Muscle layer of colon (tissue), 2 donors: ENCODE measurements around the gene UVRAG.
"Not testable (repeated sequence)": the region's sequence is repeated elsewhere in the genome, so short reads cannot be mapped to it uniquely, and the experiment has no call there.

ENCODE experiments used
- H3K27ac ChIP-seq: one replicate; pipeline ENCODE4 v1.7.0; 2013; ENCODE audit warnings: low read depth, mild to moderate bottlenecking, low read length, moderate library complexity
- H3K27me3 ChIP-seq, 2 donors: one replicate each; pipeline ENCODE4 v1.7.0; 2013; ENCODE audit warnings: low read length in 2 of 2, mild to moderate bottlenecking in 2 of 2; ENCODE audit not compliant: insufficient read depth in 2 of 2, control insufficient read depth in 1 of 2
- H3K36me3 ChIP-seq: one replicate; pipeline ENCODE4 v1.7.0; 2013; ENCODE audit warnings: mild to moderate bottlenecking, low read length; ENCODE audit not compliant: insufficient read depth
- H3K4me1 ChIP-seq: one replicate; pipeline ENCODE4 v1.7.0; 2013; ENCODE audit warnings: mild to moderate bottlenecking, low read length; ENCODE audit not compliant: insufficient read depth
- H3K4me3 ChIP-seq, 2 donors: one replicate each; pipeline ENCODE4 v1.7.0; 2013; ENCODE audit warnings: low read length in 2 of 2, low read depth in 1 of 2, mild to moderate bottlenecking in 1 of 2, moderate library complexity in 1 of 2
- H3K9ac ChIP-seq: one replicate; pipeline ENCODE4 v1.7.0; 2013; ENCODE audit warnings: low read length
- H3K9me3 ChIP-seq: one replicate; pipeline ENCODE4 v1.7.0; 2013; ENCODE audit warnings: mild to moderate bottlenecking, low read length
- donor health status: abdominal sarcoma.
- donor health status: Adenocarcinoma of cecum.

The UVRAG gene

DNA sequence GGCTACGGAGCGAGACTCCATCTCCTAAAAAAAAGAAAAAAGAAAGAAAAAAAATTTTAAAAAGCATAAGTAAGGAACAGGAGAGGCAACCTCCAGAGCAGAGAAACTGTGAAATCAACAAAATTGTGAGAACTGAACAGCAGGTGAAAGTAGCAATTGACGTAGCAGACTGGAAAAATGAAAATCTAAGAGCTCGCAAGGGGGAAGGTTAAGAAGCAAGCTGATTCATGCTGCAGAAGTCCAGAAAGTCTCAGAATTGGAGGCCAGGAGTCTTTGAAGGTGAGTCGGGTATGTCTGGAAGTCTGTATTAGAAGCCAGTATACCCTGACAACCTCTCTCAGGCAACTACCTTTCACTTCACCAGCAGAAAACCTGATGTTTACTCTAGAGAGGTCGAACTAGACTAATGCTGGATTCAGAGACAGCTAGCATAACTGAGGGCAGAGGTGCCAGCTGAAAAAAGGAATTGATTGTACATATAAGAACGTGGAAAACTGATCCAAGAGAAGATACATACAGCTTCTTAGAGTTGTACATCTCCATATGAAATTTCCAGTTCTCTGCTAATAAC lies 229.8 kb downstream of the UVRAG start:
- no peak overlapping the region for H3K9ac ChIP-seq
- H3K9me3 ChIP-seq, result no peaks in the 10 kb centered on the region
- no peaks in the 10 kb centered on the region for H3K36me3 ChIP-seq
- H3K4me1 ChIP-seq, result no peaks in the 10 kb centered on the region
- H3K27me3 ChIP-seq, result no peaks in the 10 kb centered on the region
- no peak overlapping the region for H3K4me3 ChIP-seq
- no peak overlapping the region for H3K27ac ChIP-seq

DNA sequence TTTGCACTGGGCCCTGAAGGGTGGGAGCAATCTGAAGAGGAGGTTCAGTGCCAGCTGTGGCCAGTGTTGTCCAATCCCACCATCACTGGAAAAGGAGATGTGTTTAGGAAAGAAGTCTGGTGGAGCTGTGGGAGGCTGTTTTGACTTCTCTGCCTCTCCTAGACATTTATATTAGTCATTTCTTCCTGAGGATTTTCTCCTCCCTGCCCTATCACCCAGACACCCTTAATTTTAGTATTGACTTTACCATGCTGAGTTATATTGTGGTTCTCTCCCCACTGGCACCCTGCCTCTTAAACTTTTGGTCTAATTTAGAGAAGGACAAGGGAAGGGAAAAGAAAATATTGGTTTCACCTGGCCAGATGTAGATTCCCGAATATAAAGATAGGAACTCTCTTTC lies 232.2 kb downstream of the UVRAG start:
- no peaks in the 10 kb centered on the region for H3K4me1 ChIP-seq
- H3K27ac ChIP-seq, result no peak overlapping the region
- no peaks in the 10 kb centered on the region for H3K9me3 ChIP-seq
- no peak overlapping the region for H3K4me3 ChIP-seq
- no peaks in the 10 kb centered on the region for H3K27me3 ChIP-seq
- no peaks in the 10 kb centered on the region for H3K36me3 ChIP-seq
- H3K9ac ChIP-seq, result no peak overlapping the region

DNA sequence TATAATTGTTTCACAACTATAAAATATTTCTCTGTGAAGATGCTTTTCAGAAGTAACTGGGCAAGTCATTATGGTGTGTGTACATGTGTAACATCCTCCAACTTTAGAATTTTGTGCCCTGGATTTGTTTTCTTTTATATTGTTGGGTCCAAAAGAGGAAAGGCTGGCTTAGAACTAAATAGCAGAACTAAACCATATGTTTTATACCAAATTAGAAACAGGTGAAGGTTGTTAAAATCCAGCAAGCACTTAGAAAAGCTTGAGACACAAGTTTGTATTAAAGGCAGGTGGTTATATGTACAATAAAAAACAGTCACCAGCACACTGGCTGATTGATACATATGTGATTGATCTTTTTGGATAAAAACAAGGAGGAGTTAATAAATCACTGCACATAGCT lies 232.8 kb downstream of the UVRAG start:
- Histone ChIP-seq H3K4me3 (no peak overlapping the region), H3K27ac (no peak overlapping the region), H3K36me3 (no peaks in the 10 kb centered on the region), H3K9ac (no peak overlapping the region), H3K4me1 (no peaks in the 10 kb centered on the region), H3K27me3 (no peaks in the 10 kb centered on the region), H3K9me3 (no peaks in the 10 kb centered on the region)

DNA sequence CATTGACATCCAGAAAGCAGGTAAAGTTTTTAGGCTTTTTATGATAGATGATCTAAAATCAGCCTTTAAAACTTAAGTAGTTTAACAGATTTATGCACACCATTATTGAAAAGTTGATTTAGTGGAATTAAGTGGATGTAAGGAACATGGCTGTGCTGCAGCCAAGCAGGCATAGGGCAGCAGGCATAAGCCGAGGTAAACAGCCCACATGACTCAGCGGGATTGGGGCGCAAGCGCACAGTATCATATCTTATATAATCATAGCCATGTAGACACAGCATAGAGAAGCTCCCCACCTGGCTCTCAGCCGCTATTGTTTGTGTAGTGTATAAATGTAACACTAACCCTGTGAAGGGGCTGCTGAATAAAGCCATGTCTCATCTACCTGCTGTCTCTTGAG lies 233.8 kb downstream of the UVRAG start:
- no peaks in the 10 kb centered on the region for H3K36me3 ChIP-seq
- no peak overlapping the region for H3K9ac ChIP-seq
- H3K27ac ChIP-seq, result no peak overlapping the region
- no peak overlapping the region for H3K4me3 ChIP-seq
- H3K9me3 ChIP-seq, result no peaks in the 10 kb centered on the region
- H3K27me3 ChIP-seq, result no peaks in the 10 kb centered on the region
- no peaks in the 10 kb centered on the region for H3K4me1 ChIP-seq

DNA sequence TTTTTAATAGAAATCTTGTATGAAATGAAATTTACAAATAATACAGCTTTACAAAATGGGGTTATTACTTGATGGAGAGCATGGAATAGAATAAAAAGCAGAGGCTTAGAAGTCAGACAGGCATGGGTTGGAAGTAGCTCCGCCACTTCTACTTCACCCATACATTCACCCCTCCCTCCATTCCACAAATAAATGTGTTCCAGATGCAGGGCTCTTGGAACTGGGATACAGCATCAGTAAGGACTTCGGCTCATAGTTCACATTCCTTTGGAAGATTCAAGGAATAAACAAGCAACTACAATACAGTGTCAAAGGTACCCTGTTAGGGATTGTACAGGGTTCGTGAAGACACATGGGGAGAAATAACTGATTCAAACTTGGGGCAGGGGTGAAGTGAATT lies 234.5 kb downstream of the UVRAG start:
- no peak overlapping the region for H3K27ac ChIP-seq
- no peaks in the 10 kb centered on the region for H3K9me3 ChIP-seq
- no peak overlapping the region for H3K4me3 ChIP-seq
- no peak overlapping the region for H3K9ac ChIP-seq
- H3K36me3 ChIP-seq, result no peaks in the 10 kb centered on the region
- no peaks in the 10 kb centered on the region for H3K27me3 ChIP-seq
- no peaks in the 10 kb centered on the region for H3K4me1 ChIP-seq

DNA sequence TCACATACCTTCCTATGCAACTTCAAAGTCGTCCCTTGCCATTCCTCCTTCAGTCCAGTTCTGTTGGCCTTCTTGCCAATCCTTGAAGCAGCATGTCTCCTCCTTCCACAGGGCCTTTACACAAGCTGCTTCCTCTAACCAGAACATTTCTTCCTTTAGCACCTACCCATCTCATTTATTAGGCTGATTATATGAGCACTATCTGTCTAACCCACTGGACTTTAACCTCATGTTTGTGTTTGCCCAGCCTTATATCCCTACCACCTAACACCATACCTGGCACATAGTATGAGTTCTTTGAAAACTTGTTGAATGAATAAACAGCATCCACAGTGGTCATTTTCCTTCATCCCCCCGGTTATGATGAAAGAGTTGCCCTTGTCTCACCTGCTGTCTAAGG lies 236.9 kb downstream of the UVRAG start:
- no peaks in the 10 kb centered on the region for H3K27me3 ChIP-seq
- no peak overlapping the region for H3K27ac ChIP-seq
- no peak overlapping the region for H3K9ac ChIP-seq
- H3K9me3 ChIP-seq, result no peaks in the 10 kb centered on the region
- H3K4me3 ChIP-seq, result no peak overlapping the region
- no peaks in the 10 kb centered on the region for H3K36me3 ChIP-seq
- no peaks in the 10 kb centered on the region for H3K4me1 ChIP-seq

DNA sequence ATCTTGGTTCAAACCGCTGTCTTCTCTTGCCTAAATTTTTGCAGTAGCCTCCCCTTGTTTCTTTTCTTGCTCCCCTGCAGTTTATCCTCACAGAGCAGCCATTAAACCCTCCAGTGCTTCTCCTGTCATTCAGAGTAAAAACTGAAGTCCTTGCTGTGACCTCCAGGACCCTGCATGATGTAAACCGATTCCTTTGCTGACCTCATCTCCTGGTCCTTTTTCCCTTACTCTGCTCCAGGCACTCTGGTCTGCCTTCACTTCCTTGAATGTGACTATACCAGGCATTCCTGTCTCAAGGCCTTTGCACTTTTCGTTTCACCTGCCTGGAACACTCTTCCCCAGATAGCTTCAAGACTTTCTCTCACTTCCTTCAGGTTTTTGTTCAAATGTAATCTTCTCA lies 239.3 kb downstream of the UVRAG start:
- Histone ChIP-seq H3K36me3 (no peaks in the 10 kb centered on the region), H3K4me1 (no peaks in the 10 kb centered on the region), H3K4me3 (no peak overlapping the region), H3K27ac (no peak overlapping the region), H3K9ac (no peak overlapping the region), H3K9me3 (no peaks in the 10 kb centered on the region), H3K27me3 (no peaks in the 10 kb centered on the region)

DNA sequence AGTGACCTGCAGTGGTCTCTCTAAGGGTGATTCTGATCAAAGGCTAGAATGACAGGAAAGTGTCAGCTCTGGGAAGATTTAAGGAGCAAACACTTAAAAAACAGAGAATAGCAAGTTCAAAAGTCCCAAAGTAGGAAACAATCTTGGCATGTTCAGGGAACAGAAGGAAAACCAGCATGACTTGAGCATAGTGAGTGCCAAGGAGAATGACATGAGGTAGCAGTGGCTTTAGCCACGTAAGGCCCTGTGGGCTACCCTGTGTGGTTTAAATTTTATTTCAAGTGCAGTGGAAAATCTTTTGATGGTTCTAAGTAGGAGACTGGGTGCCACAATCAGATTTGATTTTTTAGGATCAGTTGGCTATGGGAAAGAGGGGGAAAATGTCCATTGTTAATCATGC lies 241.9 kb downstream of the UVRAG start:
- Histone ChIP-seq H3K4me3 (no peak overlapping the region), H3K4me1 (no peaks in the 10 kb centered on the region), H3K9me3 (no peaks in the 10 kb centered on the region), H3K36me3 (no peaks in the 10 kb centered on the region), H3K27ac (no peak overlapping the region), H3K27me3 (no peaks in the 10 kb centered on the region), H3K9ac (no peak overlapping the region)

DNA sequence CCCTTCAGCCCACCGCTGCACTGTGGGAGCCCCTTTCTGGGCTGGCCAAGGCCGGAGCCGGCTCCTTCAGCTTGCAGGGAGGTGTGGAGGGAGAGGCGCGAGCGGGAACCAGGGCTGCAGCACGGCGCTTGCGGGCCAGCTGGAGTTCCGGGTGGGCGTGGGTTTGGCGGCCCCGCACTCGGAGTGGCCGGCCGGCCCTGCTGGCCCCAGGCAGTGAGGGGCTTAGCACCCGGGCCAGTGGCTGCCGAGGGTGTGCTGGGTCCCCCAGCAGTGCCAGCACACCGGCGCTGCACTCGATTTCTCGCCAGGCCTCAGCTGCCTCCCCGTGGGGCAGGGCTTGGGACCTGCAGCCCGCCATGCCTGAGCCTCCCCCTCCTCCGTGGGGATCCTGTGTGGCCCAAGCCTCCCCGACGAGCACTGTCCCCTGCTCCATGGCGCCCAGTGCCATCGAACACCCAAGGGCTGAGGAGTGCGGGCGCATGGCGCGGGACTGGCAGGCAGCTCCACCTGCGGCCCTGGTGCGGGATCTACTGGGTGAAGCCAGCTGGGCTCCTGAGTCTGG lies 245.5 kb downstream of the UVRAG start:
- not testable (repeated sequence) for H3K9ac ChIP-seq, H3K9me3 ChIP-seq, H3K4me1 ChIP-seq, H3K36me3 ChIP-seq, H3K27me3 ChIP-seq, H3K27ac ChIP-seq, H3K4me3 ChIP-seq

DNA sequence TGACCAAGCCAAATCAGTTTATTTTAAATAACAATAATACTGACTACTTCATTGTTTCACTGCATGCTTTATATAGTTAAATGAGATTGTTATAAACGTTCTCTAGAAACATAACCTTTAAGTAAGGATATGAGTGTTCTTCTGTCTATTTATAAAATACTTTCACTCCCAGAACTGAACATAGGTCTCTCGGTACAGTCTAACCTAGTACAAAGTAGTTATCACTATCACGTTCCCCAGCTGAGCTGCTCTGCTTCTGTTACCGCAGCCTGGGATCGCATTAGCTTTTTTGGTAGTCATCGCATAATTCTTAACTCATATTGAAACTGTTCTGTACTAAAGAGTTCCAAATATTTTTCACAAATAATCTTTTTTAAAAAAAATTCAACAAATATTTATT lies 247.7 kb downstream of the UVRAG start:
- peaks cover 8% of the 10 kb centered on the region for H3K36me3 ChIP-seq
- H3K27ac ChIP-seq, result no peak overlapping the region
- H3K9ac ChIP-seq, result no peak overlapping the region
- H3K9me3 ChIP-seq, result no peaks in the 10 kb centered on the region
- H3K27me3 ChIP-seq, result no peaks in the 10 kb centered on the region
- H3K4me1 ChIP-seq, result no peaks in the 10 kb centered on the region
- no peak overlapping the region for H3K4me3 ChIP-seq

DNA sequence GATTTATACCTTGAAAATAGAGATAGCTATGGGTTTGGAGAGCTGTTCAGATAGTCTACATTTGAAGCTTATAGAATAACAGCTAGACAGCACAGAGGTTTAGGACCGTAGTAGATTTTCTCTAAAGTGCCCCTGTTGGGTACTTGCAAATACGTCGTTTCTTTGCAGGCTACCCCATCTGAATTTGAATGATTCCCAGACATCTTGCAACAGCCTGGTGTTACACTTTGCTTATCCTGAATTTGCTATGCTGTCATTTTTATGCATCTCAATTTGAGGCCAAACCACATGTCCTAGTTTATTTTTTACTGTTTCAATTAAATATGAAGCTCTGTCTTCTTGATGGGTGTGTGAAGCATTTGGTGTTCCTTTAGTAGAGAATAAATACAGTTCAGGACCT lies 249.2 kb downstream of the UVRAG start:
- no peak overlapping the region for H3K4me3 ChIP-seq

DNA sequence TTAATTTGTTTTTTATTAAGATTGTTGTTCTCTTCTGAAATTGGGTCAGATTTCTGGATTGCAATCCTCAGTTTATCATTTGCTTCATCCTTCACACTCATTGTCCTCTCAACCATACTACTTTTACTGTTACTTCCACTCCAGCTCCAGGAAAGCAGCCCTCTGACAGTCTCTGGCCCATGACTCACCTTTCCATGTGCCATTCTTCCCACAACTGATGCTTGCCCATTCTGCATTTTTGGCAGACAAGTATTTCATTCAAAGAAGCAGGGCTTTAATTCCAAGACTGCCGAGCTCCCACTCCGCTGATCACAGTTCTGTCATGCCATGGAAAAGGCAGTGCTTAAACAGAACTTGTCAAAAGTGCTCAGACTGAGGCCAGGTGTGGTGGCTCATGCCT lies 252.1 kb downstream of the UVRAG start:
- Histone ChIP-seq H3K9me3 (no peaks in the 10 kb centered on the region), H3K27ac (no peak overlapping the region), H3K36me3 (peaks cover 8% of the 10 kb centered on the region), H3K4me3 (no peak overlapping the region), H3K4me1 (no peaks in the 10 kb centered on the region), H3K27me3 (no peaks in the 10 kb centered on the region), H3K9ac (no peak overlapping the region)

More for the DNA sequence above, 249.2 kb downstream of the UVRAG start:
- Histone ChIP-seq H3K27me3 (no peaks in the 10 kb centered on the region), H3K27ac (no peak overlapping the region), H3K9ac (no peak overlapping the region), H3K36me3 (peaks cover 8% of the 10 kb centered on the region), H3K4me1 (no peaks in the 10 kb centered on the region), H3K9me3 (no peaks in the 10 kb centered on the region)
